Fibroblast of lung (primary cell): Measurements from ENCODE around the gene SPRED2. TPM values are rescaled to one million over a fixed set of nuclear protein-coding genes. Genes with fewer than 3 reads are reported as not detected.

Source experiments
- DNase-seq, 2 donors: peaks; one replicate each; pipeline versions ENCODE4 v3.0.0 to v3.0.0-alpha.2; 2010; ENCODE audit warnings: low read depth in 2 of 2
- H2AFZ ChIP-seq: 2 replicates; pipeline ENCODE4 v1.5.1; 2012; ENCODE audit warnings: low read length, control low read depth, inconsistent platforms
- H3K27ac ChIP-seq: 2 replicates; pipeline ENCODE4 v1.5.1; 2011; ENCODE audit warnings: low read length, control low read depth; ENCODE audit not compliant: insufficient read depth
- H3K27me3 ChIP-seq: 2 replicates; pipeline ENCODE4 v1.5.1; 2011; ENCODE audit warnings: mild to moderate bottlenecking, low read length; ENCODE audit not compliant: control insufficient read depth, insufficient read depth
- H3K36me3 ChIP-seq: 2 replicates; pipeline ENCODE4 v1.5.1; 2011; ENCODE audit warnings: low read length; ENCODE audit not compliant: control insufficient read depth, insufficient read depth
- H3K4me1 ChIP-seq: 2 replicates; pipeline ENCODE4 v1.5.1; 2011; ENCODE audit warnings: low read length; ENCODE audit not compliant: control insufficient read depth, insufficient read depth; ENCODE audit errors: extremely low read depth
- H3K4me2 ChIP-seq: 2 replicates; pipeline ENCODE4 v1.5.1; 2011; ENCODE audit warnings: low read length, control low read depth; ENCODE audit not compliant: insufficient read depth; ENCODE audit errors: extremely low read depth
- H3K4me3 ChIP-seq, 4 experiments: fragments of 200-600 bp in 1 of 4; sonication (generic) in 1 of 4; replicated peaks in 1 of 4; 2 replicates each; pipeline ENCODE4 v1.5.1; 2011 to 2016; ENCODE audit warnings: low read length in 4 of 4, low read depth in 3 of 4, mild to moderate bottlenecking in 3 of 4, control low read depth in 2 of 4, inconsistent platforms in 1 of 4, mixed read lengths in 1 of 4; ENCODE audit not compliant: insufficient read depth in 1 of 4; ENCODE audit errors: control extremely low read depth in 1 of 4
- H3K79me2 ChIP-seq: 2 replicates; pipeline ENCODE4 v1.5.1; 2012; ENCODE audit warnings: mild to moderate bottlenecking, low read length, inconsistent platforms; ENCODE audit not compliant: control insufficient read depth, insufficient read depth
- H3K9ac ChIP-seq: 2 replicates; pipeline ENCODE4 v1.5.1; 2011; ENCODE audit warnings: mild to moderate bottlenecking, low read length, control low read depth; ENCODE audit not compliant: insufficient read depth
- H3K9me3 ChIP-seq: 2 replicates; pipeline ENCODE4 v1.5.1; 2012; ENCODE audit warnings: low read depth, low read length; ENCODE audit not compliant: control insufficient read depth, insufficient read depth
- H4K20me1 ChIP-seq: 2 replicates; pipeline ENCODE4 v1.5.1; 2011; ENCODE audit warnings: low read length; ENCODE audit not compliant: control insufficient read depth, insufficient read depth; ENCODE audit errors: extremely low read depth
- CTCF ChIP-seq, 2 donors: IDR thresholded peaks in 1 of 2; conservative IDR thresholded peaks in 1 of 2; 1 replicate in 1 of 2; 2 replicates in 1 of 2; pipeline ENCODE4 v1.5.1; 2011 to 2012; ENCODE audit warnings: low read length in 2 of 2, control low read depth in 1 of 2, inconsistent platforms in 1 of 2, low read depth in 1 of 2, mild to moderate bottlenecking in 1 of 2
- EZH2 ChIP-seq: IDR thresholded peaks from 2 replicates; pipeline ENCODE4 v1.5.1; 2012; ENCODE audit warnings: low read length, control low read depth, mild to moderate bottlenecking; ENCODE audit errors: missing control alignments
- polyA plus RNA-seq, 2 donors: library from polyadenylated mRNA; depleted of rRNA in 1 of 2; stranded (reverse) in 1 of 2; unstranded in 1 of 2; fragments of >200 nt; gene quantifications; 2 replicates each; pipeline ENCODE4 v1.2.1, GENCODE V29; 2011 to 2012; ENCODE audit warnings: missing spikeins in 1 of 2
- total RNA-seq: library from RNA; depleted of rRNA; stranded (reverse); fragments of >200 nt; gene quantifications from 2 replicates; pipeline ENCODE4 v1.2.1, GENCODE V29; 2014

SPRED2 gene
- total and polyA plus RNA-seq, 2 donors (not counting 1 experiment from before 2014, with no cell fraction given): 9.4 to 26.1 TPM

DNA sequence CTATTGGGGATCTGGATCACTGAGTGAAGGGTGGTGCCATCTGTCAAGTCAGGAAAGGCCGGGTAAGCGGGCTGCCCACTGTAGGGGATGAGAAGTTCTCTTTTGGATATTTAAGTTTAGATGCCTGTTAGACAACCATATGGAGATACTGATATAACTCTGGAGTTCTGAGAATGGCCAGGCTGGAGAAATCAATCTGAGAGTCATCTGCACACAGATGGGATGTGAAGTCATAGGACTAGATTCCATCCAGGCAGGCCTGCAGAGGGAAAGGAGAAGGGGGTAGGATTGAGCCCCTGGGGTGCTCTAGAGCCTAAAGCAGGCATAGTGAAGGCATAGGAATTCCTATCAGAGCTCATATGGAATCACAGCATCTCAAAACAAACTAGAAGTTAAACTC lies 30.1 kb downstream of the SPRED2 start:
- Histone ChIP-seq H3K27ac (peak overlapping the region; percentile 16), H3K9me3 (no peaks in the 10 kb centered on the region), H2AFZ (no peak overlapping the region), H3K4me3 (no peak overlapping the region), H3K79me2 (peaks cover 67% of the 10 kb centered on the region), H3K9ac (no peak overlapping the region), H3K4me1 (peaks cover 8% of the 10 kb centered on the region), H3K4me2 (no peak overlapping the region), H4K20me1 (peaks cover 2% of the 10 kb centered on the region), H3K36me3 (no peaks in the 10 kb centered on the region), H3K27me3 (no peaks in the 10 kb centered on the region)
- peak in 1 of 2 donors; percentile 37 for DNase-seq
- TF ChIP-seq CTCF (conservative IDR thresholded peaks at IDR 0.05 in 1 of 2, IDR thresholded peaks at IDR 0.05 in 1 of 2; ENCODE audit: low read depth in 1 of 2, low read length in 2 of 2) (no peak), EZH2 (no peak)

DNA sequence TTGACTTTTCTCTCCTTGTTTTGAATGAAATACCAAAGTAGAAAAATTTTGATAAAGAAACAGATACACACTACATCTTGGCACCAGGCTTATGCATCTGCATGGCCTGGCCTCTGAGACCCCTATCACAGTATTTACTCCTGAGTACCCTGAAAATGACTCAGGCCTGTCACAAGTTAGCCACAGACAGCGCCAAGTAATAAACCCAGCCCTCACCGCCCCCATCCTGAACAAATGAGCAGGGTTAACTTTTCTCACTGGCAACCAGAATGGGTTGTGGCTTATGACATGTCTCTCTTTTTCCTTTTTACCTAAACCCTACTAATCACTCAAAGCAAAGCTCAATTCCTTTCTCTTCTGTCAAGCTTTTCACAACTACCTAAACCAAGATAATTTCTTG lies 35.3 kb downstream of the SPRED2 start:
- H3K4me2 ChIP-seq: peak overlapping the region; percentile 53
- H3K9me3 ChIP-seq: no peaks in the 10 kb centered on the region
- peak overlapping the region; percentile 30 for H3K27ac ChIP-seq
- H3K36me3 ChIP-seq: no peaks in the 10 kb centered on the region
- no peak overlapping the region for H3K4me3 ChIP-seq
- H3K9ac ChIP-seq: no peak overlapping the region
- peaks cover 12% of the 10 kb centered on the region for H3K4me1 ChIP-seq
- H3K79me2 ChIP-seq: peaks cover 68% of the 10 kb centered on the region
- peaks cover 2% of the 10 kb centered on the region for H4K20me1 ChIP-seq
- no peaks in the 10 kb centered on the region for H3K27me3 ChIP-seq
- peak; percentile 46 to 71 for DNase-seq
- no peak overlapping the region for H2AFZ ChIP-seq
- TF ChIP-seq CTCF (conservative IDR thresholded peaks at IDR 0.05 in 1 of 2, IDR thresholded peaks at IDR 0.05 in 1 of 2; ENCODE audit: low read depth in 1 of 2, low read length in 2 of 2) (no peak), EZH2 (no peak)

DNA sequence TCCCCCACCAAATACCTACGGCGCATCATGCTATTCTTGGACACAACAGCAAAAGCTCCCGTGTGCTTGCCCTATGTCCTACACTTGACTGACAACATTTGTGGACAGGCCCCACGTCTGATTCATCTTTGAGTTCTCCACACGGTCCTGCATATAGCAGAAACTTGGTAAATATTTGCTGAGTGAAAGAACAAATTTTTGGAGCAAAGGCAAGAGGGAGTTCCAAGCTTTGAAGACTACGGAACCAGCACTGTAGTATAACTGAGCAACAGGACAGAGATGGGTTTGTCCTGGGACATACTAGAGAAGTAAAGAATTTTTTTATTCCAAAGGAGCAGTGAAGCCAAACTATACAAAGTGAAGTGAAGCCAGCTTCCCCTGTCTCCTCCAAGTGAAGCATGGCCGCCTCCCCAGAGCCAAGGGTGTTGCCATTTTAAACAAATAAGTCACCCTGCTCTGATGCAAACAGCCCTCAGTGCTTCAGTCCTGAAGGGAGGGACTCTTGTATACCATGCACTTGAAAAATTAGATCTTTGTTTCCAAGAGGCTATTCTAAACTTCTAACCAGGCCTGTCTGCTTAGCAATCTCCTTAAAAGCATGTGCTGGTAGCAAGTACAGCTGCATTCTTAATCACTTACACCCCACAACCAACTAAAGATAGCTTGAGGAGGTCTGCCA lies 35.9 kb downstream of the SPRED2 start:
- peak overlapping the region; percentile 30 for H3K27ac ChIP-seq
- no peak overlapping the region for H3K9ac ChIP-seq
- peak overlapping the region in 1 of 4 experiments; percentile 1 for H3K4me3 ChIP-seq
- peak overlapping the region; percentile 53 for H3K4me2 ChIP-seq
- no peaks in the 10 kb centered on the region for H3K9me3 ChIP-seq
- no peaks in the 10 kb centered on the region for H3K36me3 ChIP-seq
- peaks cover 68% of the 10 kb centered on the region for H3K79me2 ChIP-seq
- no peak overlapping the region for H2AFZ ChIP-seq
- H3K4me1 ChIP-seq: peaks cover 10% of the 10 kb centered on the region
- peak; percentile 74 to 86 for DNase-seq
- TF ChIP-seq EZH2 (no peak), CTCF (conservative IDR thresholded peaks at IDR 0.05 in 1 of 2, IDR thresholded peaks at IDR 0.05 in 1 of 2; ENCODE audit: low read depth in 1 of 2, low read length in 2 of 2) (no peak)
- H3K27me3 ChIP-seq: no peaks in the 10 kb centered on the region
- peaks cover 2% of the 10 kb centered on the region for H4K20me1 ChIP-seq
